Stimulated activated CD4-positive, alpha-beta T cell treated with anti-CD3 and anti-CD28 coated beads, Interleukin-15, amount 100 ng/mL, for 48 hours (primary cell): ENCODE measurements around the gene SART1.
"Not testable (repeated sequence)": the region's sequence is repeated elsewhere in the genome, so short reads cannot be mapped to it uniquely, and the experiment has no call there.

Experiments
- DNase-seq, 2 donors: peaks; one replicate each; pipeline ENCODE4 v3.0.0-alpha.2; 2020; ENCODE audit warnings: low read depth in 2 of 2

The SART1 gene

GRCh38 chr11:66017321-66017720, 55.8 kb downstream of the SART1 start:
- DNase-seq: no peak

DNA sequence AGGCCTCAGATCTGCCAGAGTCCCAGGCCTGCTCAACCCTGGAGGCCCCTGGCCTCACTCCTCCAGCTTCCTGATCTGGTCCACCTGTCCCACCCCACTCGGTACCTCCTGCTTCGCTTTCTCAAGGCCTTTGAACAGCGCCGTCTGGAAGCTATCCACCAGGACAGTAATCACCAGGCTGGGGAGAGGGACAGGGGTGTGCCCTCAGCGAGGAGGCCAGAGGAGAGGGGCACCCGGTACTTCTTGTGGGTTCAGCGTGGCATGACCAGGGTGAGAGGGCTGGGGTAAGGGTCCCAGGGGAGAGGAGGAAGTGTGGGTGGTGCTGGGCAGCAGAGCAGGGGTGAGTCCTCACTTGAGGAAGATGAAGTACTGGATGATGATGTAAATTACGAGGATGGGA, 58.7 kb downstream of the SART1 start:
- DNase-seq: no peak

DNA sequence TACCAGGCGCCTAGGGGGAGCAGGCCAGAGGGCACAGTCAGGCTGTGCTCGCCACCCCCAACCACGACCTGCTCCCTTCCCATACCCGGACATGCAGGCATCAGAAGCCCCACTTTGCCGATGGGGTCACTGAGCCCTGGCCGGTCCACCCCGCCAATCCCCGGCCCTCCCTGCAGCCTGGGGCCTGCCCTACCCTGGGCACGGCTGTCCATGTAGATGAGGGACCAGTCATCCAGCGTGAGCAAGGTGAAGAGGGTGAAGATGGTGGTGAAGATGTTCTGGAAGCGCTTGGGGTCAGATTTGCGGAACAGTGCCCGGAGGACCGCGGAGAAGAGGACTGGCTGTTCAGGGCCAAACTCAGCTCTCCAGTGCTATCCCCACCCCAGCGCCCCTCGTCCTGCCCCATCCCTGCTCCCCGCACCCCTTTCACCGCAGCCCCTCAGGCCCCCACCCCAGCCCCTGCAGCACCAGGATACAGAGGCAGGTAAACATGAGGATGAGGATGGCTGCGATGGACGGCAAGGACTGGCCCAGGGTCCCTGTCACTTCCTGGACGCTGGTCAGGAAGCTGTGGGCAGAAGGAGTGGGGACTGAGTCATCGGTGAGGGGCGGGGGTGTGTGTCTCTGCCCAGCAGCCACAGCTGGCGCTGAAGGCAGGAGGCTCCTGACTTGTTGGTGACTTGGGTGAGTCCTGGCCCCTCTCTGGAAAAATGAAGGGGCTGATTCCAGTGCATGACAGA, 59.3 kb downstream of the SART1 start:
- no peak for DNase-seq

GRCh38 chr11:66022401-66023185, 61.1 kb downstream of the SART1 start:
- peak; percentile 55 to 70 for DNase-seq

DNA sequence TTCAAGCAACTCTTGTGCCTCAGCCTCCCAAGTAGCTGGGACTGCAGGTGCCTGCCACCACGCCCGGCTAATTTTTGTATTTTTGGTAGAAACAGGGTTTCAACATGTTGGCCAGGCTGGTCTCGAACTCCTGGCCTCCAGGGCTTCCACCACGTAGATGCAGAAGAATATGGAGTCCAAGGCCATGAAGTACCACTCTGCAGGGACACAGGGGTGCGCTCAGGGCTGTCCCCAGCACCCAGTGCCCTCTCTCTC, 61.6 kb downstream of the SART1 start:
- not testable (repeated sequence) for DNase-seq

DNA sequence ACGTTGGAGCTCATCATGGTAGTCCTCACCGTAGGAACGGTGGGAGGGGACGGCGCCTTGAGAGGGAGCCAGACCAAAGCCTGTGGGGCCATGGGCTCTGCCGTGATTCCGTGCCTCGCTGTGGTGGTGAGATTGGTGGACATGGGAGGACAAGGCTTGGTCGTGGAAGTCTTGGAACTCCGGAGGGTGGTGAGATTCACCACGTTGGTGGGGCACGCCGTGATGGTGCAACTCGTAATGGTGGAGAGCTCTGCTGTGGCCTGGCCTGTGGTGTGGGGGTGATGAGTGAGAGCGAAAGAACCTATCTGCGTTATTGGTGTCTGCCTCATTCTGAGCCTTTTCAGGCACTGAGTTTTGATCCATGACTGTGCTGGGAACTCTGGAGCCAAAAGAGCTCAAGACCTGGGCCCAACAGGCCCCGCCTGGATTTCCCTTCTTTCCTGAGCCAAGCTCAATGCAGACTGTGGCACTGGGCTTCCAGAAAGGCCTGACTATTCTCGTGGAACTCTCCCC, 64.5 kb downstream of the SART1 start, which contains the start of gene CATSPER1:
Gene CATSPER1 (minus strand): TSS at position 463 of the 513 bp plus-strand sequence. CDS start 100 bp downstream, at position 363.
- no peak for DNase-seq
